Epithelial cell of proximal tubule (primary cell): ENCODE data around the gene CHIC1. TPM values are rescaled to one million over a fixed set of nuclear protein-coding genes. Genes with fewer than 3 reads are reported as not detected.
"Not testable (repeated sequence)": the region's sequence is repeated elsewhere in the genome, so short reads cannot be mapped to it uniquely, and the experiment has no call there.

Source experiments
- DNase-seq: peaks from one replicate; pipeline ENCODE4 v3.0.0-alpha.2; 2011; ENCODE audit warnings: low read depth
- H3K4me3 ChIP-seq: 2 replicates; pipeline ENCODE4 v1.5.1; 2011; ENCODE audit warnings: low read depth, mild to moderate bottlenecking, low read length
- total RNA-seq: library from RNA; depleted of rRNA; stranded (reverse); fragments of >200 nt; gene quantifications from 2 replicates; pipeline ENCODE4 v1.2.3, GENCODE V29; 2015
- TF ChIP-seq, protein P1 (sequence below): conservative IDR thresholded peaks from 2 replicates; pipeline ENCODE4 v1.5.1; 2012; ENCODE audit warnings: low read depth, mild to moderate bottlenecking, low read length

The CHIC1 gene
- total RNA-seq: 4.0 and 6.1 TPM in 2 replicates

GRCh38 chrX:73562984-73563737, at the start of gene CHIC1:
Gene CHIC1 (plus strand): TSS chrX:73563197. CDS start chrX:73563285, 88 bp downstream.
- DNase-seq: no peak
- TF ChIP-seq, protein P1, sequence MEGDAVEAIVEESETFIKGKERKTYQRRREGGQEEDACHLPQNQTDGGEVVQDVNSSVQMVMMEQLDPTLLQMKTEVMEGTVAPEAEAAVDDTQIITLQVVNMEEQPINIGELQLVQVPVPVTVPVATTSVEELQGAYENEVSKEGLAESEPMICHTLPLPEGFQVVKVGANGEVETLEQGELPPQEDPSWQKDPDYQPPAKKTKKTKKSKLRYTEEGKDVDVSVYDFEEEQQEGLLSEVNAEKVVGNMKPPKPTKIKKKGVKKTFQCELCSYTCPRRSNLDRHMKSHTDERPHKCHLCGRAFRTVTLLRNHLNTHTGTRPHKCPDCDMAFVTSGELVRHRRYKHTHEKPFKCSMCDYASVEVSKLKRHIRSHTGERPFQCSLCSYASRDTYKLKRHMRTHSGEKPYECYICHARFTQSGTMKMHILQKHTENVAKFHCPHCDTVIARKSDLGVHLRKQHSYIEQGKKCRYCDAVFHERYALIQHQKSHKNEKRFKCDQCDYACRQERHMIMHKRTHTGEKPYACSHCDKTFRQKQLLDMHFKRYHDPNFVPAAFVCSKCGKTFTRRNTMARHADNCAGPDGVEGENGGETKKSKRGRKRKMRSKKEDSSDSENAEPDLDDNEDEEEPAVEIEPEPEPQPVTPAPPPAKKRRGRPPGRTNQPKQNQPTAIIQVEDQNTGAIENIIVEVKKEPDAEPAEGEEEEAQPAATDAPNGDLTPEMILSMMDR: no peak
- H3K4me3 ChIP-seq: peak within 1 kb of the TSS; percentile 76

GRCh38 chrX:73522823-73523222, 40.2 kb upstream of the CHIC1 start:
- DNase-seq, H3K4me3 ChIP-seq: not testable (repeated sequence)

DNA sequence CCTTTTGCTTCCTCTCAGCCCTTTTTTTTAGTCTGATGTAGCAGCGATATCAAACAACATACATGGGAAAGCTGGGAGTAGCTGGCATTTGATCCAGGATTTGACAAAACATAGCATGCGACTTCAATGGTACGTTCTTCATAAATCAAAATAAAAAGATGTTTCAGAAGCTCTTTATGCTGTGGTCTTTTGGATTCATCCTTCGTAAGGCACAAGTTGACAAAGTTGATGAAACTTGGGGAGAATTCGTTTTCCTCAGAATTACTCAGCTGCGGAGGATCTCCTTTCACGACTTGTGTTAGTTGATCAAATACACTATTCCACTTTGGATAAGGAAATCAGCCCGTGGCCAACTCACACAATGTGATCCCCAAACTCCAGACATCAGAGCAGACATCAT, 38.1 kb upstream of the CHIC1 start:
- H3K4me3 ChIP-seq: no peak overlapping the region
- TF ChIP-seq, protein P1: no peak
- DNase-seq: no peak

DNA sequence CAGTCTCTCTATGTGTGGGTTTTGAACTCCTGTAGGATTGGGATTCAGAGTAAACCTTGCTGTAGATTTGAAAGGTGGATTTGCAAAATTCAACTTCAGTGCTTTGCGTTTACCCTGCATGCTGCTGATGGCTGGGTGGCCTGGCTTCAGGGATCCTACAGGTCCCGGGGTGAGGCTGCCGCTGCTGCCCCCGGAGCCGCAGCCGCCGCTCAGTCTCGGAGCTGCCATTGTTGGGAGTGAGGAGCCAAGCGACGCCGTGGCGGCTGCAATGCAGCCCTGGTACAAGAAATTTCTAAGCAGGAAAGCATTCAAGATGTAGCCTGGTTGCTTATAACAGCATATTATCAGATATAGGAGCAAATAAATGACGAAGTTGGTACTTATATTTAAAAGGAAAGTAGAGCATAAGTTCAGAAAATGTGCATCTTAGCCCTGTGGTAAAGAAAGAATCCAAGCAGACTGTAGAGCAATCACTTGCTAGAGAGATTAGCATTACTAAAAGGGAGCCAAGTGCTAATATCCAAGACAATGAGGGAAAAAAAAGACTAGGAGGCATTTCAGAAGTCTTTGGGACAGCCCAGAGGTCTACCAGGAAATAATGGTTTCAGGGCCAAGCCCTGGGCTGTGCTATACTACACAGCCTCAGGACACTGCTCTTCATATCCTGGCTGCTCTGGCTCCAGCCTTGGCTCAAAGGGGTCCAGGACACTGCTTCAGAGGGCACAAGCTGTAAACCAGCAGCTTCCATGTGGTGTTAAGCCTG, 36.9 kb upstream of the CHIC1 start:
- TF ChIP-seq, protein P1: no peak
- DNase-seq: no peak
- H3K4me3 ChIP-seq: no peak overlapping the region

- H3K4me3 ChIP-seq, DNase-seq: not testable (repeated sequence)
Observed at GRCh38 chrX:73531655-73532054, 31.3 kb upstream of the CHIC1 start.

DNA sequence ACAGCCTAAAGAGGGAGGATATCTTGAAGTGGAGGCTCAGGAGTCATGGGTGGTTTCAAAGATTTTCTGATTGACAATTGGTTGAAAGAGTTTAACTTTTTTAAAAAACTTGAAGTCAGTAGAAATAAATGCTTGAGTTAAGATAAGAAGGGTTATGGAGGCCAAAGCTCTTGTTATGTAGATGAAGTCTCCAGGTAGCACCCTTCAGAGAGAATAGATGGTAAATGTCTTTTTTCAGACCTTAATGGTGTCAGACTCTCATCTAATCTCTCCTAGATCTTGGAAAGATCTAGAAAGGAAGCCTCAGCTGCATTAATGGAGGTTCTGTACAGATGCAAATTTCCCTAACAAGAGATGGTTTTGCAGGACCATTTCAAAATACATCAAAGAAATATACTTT, 6.8 kb upstream of the CHIC1 start:
- TF ChIP-seq, protein P1: no peak

DNA sequence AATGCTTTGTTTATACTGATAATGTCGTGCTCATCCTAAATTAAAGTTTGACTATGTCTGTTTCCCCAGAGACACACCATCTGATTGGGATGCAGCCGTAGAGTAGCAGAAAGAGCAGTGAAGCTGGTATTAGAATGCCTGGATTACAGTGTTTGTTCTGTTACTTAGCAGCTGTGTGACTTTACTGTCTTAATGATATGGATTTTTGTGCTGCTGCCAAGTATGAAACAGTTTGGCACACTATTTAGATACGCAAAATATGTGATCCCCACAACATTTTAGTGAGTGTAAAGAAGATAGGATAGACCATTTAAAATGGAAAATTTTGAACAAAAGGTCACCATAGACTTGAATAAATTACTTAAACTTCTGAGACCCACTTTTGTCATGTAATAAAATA, 1.2 kb upstream of the CHIC1 start:
- TF ChIP-seq, protein P1: no peak
- no peak overlapping the region for H3K4me3 ChIP-seq
- DNase-seq: no peak

More for the DNA sequence above, 6.8 kb upstream of the CHIC1 start:
- H3K4me3 ChIP-seq: no peak overlapping the region
- no peak for DNase-seq

- no peak for DNase-seq
- H3K4me3 ChIP-seq: peak overlapping the region; percentile 76
- TF ChIP-seq, protein P1: no peak
Observed at GRCh38 chrX:73562458-73562857, 539 bp upstream of the CHIC1 start.
